Occipital lobe (tissue), 2 donors: ENCODE results near the gene PIGU. TPM values are rescaled to one million over a fixed set of nuclear protein-coding genes. Genes with fewer than 3 reads are reported as not detected.
"Not testable (repeated sequence)": the region's sequence is repeated elsewhere in the genome, so short reads cannot be mapped to it uniquely, and the experiment has no call there.

Experiments
- DNase-seq: peaks from one replicate; lab custom pipeline; 2025; lab: John Stamatoyannopoulos, UW
- total RNA-seq: library from RNA; depleted of rRNA; stranded (reverse); fragments of >200 nt; gene quantifications from one replicate; pipeline ENCODE4 v1.2.3, GENCODE V29; 2014

Gene PIGU
- total RNA-seq, 1 donor from 2014 or later = 14.8 TPM

DNA sequence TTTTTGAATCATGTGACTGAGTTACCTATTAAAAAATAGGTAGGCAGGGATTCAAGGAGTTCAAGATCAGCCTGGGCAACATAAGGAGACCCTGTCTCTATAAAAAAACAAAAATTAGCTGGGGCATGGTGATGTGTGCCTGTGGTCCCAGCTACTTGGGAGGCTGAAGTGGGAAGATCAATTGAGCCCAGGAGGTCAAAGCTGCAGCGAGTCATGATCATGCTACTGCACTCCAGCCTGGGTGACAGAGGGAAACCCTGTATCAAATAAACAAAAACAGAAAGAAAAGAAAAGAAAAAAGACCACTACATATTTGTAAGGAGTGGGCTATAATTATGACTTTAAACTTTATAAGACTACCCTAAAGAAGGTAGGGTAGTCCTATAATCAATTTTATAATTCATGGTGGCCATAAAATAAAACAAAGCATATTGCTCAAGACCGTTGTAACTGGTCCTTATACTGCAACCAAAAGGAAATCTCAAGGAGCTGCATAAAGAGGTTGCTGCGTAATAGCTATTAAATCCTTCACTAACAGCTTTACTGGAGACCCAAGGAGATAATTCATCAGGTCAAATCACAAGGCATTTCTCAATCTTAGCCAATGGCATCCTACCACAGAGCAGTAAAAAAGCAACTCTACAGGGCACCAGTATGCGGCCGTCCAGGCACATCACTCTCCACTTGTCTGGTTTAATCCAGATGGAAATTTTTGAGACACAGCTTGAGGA, 13.5 kb downstream of the PIGU start:
- no peak for DNase-seq

DNA sequence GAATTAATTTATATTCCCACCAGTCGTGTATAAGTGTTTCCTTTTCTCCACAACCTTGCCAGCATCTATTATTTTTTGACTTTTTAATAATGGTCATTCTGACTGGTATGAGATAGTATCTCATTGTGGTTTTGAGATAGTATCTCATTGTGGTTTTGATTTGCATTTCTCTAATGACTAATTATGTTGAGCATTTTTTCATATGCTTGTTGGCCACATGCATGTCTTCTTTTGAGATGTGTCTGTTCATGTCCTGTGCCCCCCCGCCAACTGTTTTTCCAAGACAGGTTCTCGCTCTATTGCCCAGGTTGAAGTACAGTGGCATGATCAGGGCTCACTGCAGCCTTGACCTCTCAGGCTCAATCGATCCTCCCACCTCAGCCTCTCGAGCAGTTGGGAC, 15.1 kb downstream of the PIGU start:
- DNase-seq = not testable (repeated sequence)

DNA sequence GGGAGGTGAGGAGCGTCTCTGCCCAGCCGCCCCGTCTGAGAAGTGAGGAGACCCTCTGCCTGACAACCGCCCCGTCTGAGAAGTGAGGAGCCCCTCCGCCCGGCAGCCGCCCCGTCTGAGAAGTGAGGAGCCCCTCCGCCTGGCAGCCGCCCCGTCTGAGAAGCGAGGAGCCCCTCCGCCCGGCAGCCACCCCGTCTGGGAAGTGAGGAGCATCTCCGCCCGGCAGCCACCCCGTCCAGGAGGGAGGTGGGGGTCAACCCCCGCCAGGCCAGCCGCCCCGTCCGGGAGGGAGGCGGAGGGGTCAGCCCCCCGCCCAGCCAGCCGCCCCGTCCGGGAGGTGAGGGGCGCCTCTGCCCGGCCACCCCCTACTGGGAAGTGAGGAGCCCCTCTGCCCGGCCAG, 18.2 kb downstream of the PIGU start:
- not testable (repeated sequence) for DNase-seq

DNA sequence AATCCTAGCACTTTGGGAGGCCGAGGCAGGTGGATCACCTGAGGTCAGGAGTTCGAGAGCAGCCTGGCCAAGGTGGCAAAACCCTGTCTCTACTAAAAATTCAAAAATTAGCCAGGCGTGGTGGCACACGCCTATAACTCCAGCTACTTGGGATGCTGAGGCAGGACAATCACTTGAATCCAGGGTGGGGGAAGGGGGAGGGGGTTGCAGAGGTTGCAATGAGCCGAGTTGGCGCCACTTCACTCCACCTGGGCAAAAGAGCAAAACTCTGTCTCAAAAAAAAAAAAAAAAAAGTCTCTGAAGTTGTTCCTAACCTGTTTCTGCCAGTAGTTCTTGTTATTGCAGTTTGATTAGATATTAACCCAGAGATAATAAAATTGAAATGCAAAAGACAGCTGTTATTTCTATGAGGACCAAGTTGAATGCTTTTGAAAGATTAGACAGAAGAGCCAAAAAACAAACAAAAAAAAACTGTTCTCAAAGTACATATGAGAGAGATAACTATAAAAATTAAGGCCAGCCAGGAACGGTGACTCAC, 22.6 kb downstream of the PIGU start:
- no peak for DNase-seq

DNA sequence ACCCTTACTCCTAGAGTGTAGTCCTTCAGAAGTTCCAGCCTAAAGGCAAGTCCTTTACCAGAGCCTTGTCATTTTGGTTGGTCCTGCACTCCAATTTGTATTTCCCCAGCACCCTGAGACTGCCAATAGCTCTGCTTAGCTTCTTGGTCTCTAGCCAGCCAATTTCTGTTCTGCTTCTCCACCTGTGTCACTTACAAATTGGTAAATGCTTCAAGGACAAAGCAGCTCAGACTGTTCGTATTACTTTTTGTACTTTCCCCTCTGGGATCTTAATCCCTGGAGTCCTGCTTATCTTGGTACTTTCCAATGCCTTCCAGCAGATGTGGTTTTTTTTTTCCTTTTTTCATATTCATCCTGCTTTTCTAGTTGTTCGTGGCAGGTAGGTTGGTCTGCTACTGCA, 25.7 kb downstream of the PIGU start:
- DNase-seq = no peak

DNA sequence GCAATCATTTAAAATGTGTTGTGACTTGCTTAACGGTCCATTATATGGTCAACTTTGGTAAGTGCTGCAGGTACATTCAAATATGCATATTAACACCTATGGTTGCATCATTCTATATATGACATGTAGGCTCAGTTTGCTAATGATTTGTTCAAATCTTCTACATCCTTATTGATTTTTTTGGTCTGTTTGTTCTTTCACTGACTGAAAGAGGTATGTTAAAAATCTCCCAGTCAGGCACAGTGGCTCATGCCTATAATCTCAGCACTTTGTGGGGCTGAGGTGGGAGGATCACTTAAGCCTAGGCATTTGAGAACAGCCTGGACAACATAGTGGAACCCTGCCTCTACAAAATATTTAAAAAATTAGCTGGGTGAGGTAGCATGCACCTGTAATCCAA, 29.2 kb downstream of the PIGU start:
- DNase-seq = no peak

DNA sequence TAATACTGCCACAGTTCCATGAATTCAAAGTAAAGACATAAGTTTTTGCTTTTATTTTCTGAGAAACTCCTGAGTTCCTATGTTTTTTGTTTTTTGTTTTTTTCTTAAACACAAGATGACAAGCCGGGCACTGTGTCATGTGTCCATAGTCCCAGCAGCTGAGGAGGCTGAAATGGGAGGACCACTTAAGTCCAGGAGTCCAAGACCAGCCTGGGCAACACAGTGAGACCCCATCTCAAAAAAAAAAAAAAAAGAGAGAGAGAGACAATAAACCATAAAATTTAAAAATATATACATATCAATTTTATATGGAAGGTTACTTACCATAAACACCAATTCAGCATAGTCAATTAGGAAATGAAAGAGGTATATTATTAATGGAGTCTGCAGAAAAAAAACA, 31.9 kb downstream of the PIGU start:
- DNase-seq = no peak

DNA sequence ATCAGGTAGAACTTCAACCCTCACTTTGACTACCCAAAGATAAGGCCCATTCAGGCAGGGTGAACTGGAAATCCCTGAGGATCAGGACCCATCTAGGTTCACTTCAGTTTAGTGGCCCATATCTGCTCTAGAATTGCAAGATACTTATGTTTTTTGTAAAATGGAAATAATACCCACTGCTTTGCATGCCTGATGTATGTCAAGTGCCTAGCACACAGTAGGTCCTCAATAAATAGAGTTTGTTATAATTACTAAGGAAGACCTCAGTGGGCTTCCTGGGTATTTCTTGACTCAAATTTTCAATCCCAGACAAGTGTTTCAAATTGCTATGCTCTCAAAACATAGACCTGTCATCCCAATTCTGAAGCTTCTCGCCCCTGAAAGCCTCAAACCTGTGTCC, 32.5 kb downstream of the PIGU start:
- no peak for DNase-seq

DNA sequence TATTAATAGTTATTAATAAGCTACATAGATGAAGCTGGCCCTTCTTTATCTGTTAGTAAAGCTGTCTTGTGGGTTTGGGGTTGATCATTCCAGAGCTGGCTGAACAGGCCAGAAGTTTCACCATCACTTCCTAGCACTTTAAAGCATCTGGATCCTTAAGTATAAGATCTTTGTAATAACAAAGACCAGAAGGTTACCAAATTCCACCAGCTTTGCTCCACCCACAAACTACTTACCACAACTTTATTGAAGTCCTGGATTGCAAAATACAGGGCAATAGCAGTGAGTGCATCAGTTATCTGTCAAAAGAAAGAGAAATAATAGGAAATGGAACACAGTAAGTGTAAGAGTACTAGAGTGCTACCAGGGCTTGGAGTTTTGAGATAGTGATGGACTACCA, 33.0 kb downstream of the PIGU start:
- no peak for DNase-seq

DNA sequence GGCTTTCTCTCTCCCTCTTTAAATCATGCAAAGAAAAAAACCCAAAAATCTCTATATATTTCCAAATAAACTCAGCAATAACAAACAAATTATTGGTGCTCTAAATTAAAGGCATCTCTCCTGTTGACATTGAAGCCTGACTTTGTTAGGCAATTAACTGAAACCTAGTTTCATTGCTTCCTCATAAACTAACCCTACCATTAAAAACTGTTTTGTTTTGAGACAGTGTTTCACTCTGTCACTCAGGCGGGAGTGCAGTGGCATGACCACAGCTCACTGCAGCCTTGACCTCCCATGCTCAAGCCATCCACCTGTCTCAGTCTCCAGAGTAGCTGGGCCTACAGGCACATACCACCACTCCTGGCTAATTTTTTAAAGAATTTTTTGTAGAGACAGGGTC, 34.9 kb downstream of the PIGU start:
- no peak for DNase-seq

DNA sequence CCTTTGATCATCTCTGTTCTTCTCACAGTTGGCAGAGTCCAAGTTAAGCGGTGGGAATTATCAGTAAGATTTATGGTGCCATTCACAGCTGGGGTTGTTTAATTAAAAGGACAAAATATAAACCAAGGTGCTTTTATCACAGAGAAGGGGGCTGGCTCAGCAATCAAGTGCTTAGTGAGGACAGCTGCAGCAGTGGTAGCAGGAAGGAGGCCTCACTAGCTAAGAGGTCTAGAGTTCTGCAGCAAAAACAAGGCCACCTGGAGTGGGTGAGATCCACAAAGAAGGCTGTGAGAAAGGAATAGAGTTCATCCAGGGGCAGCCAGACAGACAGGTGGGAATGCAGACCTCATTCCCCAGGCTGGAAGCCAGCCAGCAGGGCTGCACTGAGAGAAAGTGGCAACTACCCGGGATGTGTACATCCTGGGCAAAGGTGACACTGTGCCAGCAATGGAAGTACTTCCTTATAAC, 37.1 kb downstream of the PIGU start:
- no peak for DNase-seq

DNA sequence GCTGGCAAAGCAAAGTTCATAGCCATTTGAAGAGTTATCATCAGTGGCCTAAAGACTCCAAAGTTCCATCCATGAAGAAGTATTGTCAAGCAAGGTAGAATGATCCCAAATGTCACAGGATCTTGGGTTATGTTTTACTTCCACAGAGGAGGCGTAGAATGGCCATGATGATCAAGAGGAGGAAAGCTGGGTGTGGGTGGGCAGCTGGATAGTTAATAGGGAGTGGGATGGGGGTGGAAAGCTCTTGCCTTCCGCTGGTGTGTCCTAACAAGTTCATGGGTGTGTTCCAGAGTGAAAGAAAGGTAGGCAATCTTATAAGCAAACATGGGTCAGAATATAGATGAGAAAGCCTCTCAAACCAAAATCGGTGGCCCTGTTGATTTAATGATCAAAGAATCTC, 38.4 kb downstream of the PIGU start:
- DNase-seq = no peak

DNA sequence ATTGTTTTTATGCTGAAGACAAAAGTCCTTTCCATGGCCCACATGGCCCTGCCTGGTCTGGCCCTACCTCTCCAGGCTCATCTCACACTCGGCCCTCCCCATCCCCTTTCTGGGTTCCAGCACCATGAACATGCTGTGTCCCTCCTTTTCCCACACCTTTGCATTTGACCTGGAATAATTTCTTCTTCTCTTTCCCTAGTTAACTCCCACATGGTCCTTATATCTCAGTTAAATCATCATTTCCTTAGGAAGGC, 38.9 kb downstream of the PIGU start:
- no peak for DNase-seq

DNA sequence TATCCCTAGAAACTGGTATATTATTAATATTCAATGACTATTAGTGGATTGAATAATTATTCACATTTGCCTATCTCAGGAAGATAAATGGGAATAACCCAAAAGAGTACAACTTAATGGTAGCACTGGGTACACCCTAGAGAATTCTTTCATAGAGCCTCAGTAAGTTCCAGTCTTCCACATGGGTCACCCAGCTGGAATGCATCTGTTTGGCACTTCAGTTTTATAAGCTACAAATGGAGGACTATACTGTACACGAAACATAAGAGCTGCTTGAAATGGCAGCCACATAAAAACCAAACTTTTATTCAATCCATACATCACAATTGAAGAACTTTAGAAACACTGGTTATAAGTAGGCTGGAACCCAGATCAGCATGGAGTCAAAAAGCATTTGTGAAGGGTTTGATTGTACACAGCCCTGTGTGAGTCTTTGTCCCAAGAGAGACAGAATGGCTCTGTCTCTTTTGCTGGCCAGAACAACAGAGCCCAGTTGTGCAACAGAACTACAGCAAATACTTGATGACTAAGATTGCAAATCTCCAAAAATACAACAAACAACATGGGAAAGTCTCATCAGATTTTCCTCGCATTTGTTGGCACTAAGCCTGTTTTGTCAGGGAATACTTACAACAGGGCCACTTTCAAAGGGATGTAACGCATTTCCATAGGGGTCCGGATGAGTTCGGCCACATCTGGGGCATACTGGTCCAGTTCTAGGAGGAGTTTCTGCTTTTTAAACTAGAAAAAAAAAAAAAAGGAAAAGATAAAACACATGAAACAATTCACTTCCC, 39.5 kb downstream of the PIGU start:
- DNase-seq = peak; percentile 44

DNA sequence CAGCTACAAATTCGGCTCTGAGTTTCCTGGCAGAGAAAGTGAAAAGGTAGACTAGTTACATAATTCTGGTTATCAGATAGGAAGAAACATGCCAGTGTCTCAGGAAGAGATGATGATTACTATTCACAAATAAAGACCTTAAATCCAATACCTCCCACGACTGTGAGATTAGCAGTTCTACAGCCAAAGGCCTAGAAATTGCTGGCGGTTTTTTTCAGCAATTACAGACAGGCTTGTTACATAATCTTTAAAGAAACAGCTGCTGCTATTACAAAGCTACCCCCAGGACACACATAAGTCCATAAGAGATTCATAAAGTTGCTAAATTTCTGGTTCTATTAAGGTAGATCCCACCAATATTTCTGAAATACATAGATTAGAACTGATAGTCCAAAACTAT, 40.2 kb downstream of the PIGU start:
- no peak for DNase-seq

DNA sequence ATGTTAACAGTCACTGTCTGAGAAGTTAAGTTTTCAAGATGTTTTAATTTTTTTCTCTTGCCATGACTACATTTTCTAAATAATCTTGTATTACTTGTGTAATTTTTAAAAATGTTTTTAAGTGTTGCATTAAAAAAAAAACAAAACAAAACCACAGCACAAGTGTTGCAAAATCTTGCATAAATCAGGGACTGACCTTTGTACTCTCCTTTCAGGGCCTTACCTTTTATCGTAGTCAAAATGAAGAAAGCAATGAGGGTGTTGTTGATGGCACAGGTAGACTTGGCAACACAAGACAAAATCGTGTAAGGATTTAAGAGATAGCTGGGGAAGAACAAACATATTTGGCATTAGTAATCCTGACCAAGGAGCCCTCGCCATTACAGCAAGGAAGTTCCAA, 42.5 kb downstream of the PIGU start:
- DNase-seq = no peak

DNA sequence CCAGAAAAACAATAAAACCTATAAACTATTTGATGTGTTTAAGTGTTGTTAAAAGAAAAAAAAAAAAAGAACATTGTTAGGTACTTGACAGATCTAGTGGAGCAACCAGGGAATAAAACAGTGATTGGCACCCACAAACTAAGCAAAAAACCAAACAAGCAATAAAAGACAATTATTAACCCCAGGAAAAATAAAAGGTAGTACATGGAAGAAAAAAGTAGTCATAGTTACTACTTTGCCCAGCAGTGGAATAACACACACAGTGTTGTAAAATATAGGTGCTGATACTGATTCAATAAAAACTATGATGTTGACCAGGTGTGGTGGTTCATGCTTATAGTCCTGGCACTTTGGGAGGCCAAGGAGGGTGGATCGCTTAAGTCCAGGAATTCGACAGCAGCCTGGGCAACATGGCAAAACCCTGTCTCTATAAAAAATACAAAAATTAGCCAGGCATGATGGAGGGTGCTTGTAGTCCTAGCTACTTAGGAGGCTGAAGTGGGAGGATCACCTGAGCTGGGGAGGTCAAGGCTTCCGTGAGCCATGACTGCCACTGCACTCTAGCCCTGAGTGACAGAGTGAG, 43.9 kb downstream of the PIGU start:
- no peak for DNase-seq

DNA sequence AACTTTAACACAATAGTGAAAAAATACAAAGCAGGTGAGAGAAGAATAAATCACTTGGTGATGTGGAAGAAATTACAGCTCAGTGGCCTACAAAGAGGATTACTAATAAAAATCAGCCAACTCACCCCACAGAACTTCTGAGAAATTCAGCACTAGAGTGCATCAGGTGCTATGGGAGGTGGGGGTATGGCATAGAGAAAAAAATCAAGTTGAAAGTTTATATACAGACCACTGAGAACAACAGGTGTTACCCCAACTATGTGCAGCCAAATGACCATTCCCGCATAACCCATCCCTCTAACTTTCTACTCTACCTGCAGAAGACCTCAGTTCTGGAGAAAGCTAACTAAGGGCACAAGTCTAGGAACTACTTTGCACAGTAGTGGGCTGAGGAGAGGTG, 47.0 kb downstream of the PIGU start:
- no peak for DNase-seq

DNA sequence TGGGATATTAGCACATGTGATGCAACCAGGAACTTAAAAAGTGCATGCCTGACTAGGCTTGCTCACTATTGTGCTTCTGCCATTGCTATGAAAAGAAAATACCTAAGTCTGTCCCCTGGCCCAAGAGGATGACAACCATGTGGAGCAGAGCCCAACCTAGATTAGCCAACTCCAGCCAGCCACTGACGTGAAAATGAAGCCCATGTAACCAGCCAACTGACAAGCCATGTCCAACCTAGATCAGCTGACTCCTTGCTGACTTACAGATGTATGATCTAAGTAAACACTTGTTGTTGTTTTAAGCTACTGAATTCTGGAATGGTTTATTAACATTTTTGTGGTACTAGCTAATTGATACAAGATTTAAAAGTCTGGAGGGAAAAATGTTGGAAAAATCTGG, 47.5 kb downstream of the PIGU start:
- DNase-seq = no peak

DNA sequence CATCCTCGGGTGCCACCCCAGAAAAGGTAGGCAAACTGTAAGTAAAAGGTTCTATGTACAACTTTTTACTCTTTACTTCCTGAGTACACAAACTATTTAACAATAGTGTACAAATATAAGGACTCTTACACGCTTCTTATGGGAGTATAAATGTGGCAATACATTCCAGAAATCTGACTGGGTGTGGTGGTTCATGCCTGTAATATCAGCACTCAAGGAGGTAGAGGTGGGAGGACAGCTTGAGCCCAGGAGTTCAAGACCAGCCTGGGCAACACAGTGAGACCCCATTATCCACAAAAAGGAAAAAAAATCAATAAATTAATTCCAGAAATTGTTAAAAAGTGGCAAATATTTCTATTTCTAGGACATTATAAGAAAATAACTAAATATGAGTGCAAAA, 48.9 kb downstream of the PIGU start:
- no peak for DNase-seq

DNA sequence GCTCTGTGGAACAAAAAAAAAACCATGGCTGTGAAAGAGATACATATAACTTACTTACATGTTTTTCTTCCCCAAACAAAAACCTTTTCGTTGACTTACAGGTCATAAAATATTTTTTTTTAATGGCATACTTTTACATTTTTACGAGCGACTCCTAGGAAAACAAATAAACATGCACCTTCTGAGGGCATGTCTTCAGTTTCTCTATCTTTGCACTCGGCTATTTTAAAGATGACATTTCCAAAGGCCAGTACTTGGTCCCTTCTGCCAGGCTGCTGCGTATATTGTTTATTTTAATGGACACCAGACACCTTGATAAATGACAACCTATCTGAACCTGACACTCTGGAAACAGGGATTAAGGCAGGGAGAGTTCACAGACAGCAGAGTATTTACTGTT, 49.4 kb downstream of the PIGU start:
- no peak for DNase-seq

DNA sequence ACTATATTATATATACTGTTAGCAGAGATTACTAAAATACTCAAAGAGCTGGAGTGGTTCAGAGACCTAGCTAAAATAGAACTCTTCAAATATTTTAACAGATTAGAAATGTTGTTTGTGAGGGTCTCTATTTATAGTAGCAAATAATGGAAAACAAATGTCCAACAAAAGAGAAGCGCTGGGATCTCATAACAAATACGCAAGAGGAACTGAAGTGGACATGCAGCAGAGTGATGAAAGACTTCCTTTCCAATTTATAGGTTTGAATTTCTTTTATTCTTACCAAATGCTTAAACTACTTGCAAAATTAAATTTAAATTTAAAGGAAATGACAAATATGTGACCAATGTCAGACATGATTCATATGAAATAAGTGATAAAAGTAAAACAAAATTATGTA, 49.9 kb downstream of the PIGU start:
- no peak for DNase-seq

DNA sequence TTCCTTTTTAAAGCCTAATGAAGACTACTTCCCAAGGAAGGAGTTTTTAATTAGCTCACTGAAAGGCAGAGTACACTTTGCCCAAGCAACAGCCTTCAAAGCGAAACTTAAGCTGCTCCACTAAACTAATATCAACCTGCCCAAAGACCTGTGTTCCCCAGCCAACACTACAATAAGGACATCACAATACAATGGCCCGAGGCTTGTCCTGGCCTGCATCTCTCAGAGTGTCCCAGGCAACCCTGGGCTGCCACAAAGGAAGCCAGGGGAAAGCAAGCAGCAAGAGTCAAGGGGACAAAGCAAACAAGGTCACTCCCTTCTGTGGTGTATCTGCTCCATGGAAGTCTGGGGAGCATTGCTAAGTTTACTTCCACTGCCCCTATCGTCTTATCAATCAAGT, 52.3 kb downstream of the PIGU start:
- no peak for DNase-seq
